SKM-1 (cell line): ENCODE measurements around the gene USP17L15.
"Not testable (repeated sequence)": the region's sequence is repeated elsewhere in the genome, so short reads cannot be mapped to it uniquely, and the experiment has no call there.

Experiments used
- DNase-seq: peaks from one replicate; lab custom pipeline; 2025; ENCODE audit not compliant: unreplicated experiment; lab: John Stamatoyannopoulos, UW

The USP17L15 gene

GRCh38 chr4:9234085-9234484 is at the start of gene USP17L15:
Gene USP17L15 (plus strand): TSS chr4:9234385. CDS start chr4:9234385, 0 bp downstream.
- not testable (repeated sequence) for DNase-seq

GRCh38 chr4:9210357-9210756 is 23.8 kb upstream of the USP17L15 start, which contains the start of gene USP17L10:
Gene USP17L10 (plus strand): TSS chr4:9210657. CDS start chr4:9210657, 0 bp downstream.
- DNase-seq, result not testable (repeated sequence)

- DNase-seq, result not testable (repeated sequence)
These were observed 19.5 kb upstream of the USP17L15 start for GRCh38 chr4:9214701-9215100.

- DNase-seq, result not testable (repeated sequence)
These were observed 19.1 kb upstream of the USP17L15 start, which contains the start of gene USP17L11 for GRCh38 chr4:9215105-9215504. Gene USP17L11 (plus strand): TSS chr4:9215405. CDS start chr4:9215405, 0 bp downstream.

GRCh38 chr4:9219852-9220251 is 14.3 kb upstream of the USP17L15 start, which contains the start of gene USP17L12:
Gene USP17L12 (plus strand): TSS chr4:9220152. CDS start chr4:9220152, 0 bp downstream.
- DNase-seq, result not testable (repeated sequence)

- DNase-seq, result not testable (repeated sequence)
These were observed 9.6 kb upstream of the USP17L15 start, which contains the start of gene USP17L13 for GRCh38 chr4:9224596-9224995. Gene USP17L13 (plus strand): TSS chr4:9224896. CDS start chr4:9224896, 0 bp downstream.

- not testable (repeated sequence) for DNase-seq
These were observed 3.9 kb upstream of the USP17L15 start for GRCh38 chr4:9230249-9230648.

- not testable (repeated sequence) for DNase-seq
These were observed 4.3 kb downstream of the USP17L15 start for GRCh38 chr4:9238461-9238860.

GRCh38 chr4:9243579-9243978 is 9.4 kb downstream of the USP17L15 start, which contains the start of gene USP17L17:
Gene USP17L17 (plus strand): TSS chr4:9243879. CDS start chr4:9243879, 0 bp downstream.
- not testable (repeated sequence) for DNase-seq

GRCh38 chr4:9247953-9248680 is 13.9 kb downstream of the USP17L15 start, which contains the start of gene USP17L18:
Gene USP17L18 (plus strand): TSS chr4:9248630. CDS start chr4:9248630, 0 bp downstream.
- DNase-seq, result not testable (repeated sequence)

GRCh38 chr4:9253078-9253477 is 18.9 kb downstream of the USP17L15 start, which contains the start of gene USP17L19:
Gene USP17L19 (plus strand): TSS chr4:9253378. CDS start chr4:9253378, 0 bp downstream.
- not testable (repeated sequence) for DNase-seq

- DNase-seq, result not testable (repeated sequence)
These were observed 23.6 kb downstream of the USP17L15 start, which contains the start of gene USP17L20 for GRCh38 chr4:9257824-9258223. Gene USP17L20 (plus strand): TSS chr4:9258124. CDS start chr4:9258124, 0 bp downstream.

- DNase-seq, result not testable (repeated sequence)
These were observed 28.4 kb downstream of the USP17L15 start, which contains the start of gene USP17L21 for GRCh38 chr4:9262572-9262971. Gene USP17L21 (plus strand): TSS chr4:9262872. CDS start chr4:9262872, 0 bp downstream.

GRCh38 chr4:9267319-9267718 is 33.1 kb downstream of the USP17L15 start, which contains the start of gene USP17L22:
Gene USP17L22 (plus strand): TSS chr4:9267619. CDS start chr4:9267619, 0 bp downstream.
- not testable (repeated sequence) for DNase-seq

- not testable (repeated sequence) for DNase-seq
These were observed 37.5 kb downstream of the USP17L15 start for GRCh38 chr4:9271719-9272118.
